ENCODE results near the gene SLC6A9. TPM values are rescaled to one million over a fixed set of nuclear protein-coding genes. Genes with fewer than 3 reads are reported as not detected.
A peak's percentile ranks its signal among the peaks of the same experiment; 100 is the strongest.

The SLC6A9 gene
- total RNA-seq, 1 donor from 2014 or later: 19.2 TPM

GRCh38 chr1:44067266-44068250 lies 36.3 kb upstream of the SLC6A9 start:
- ATAC-seq (peak; percentile 49), DNase-seq (no peak)
- no peak overlapping the region for H3K4me3 ChIP-seq
- H3K4me1 ChIP-seq: peaks cover 15% of the 10 kb centered on the region
- no peaks in the 10 kb centered on the region for H3K36me3 ChIP-seq
- no peaks in the 10 kb centered on the region for H3K9me3 ChIP-seq
- intact Hi-C loops (cut with DNase I): no loop called here
- no peaks in the 10 kb centered on the region for H3K27me3 ChIP-seq
- no peak for TF ChIP-seq CTCF (IDR thresholded peaks at IDR 0.05)
- H3K27ac ChIP-seq: peak overlapping the region; percentile 58

GRCh38 chr1:44062656-44063179 lies 31.5 kb upstream of the SLC6A9 start:
- Histone ChIP-seq H3K4me1 (peaks cover 4% of the 10 kb centered on the region), H3K27ac (no peak overlapping the region), H3K9me3 (no peaks in the 10 kb centered on the region), H3K27me3 (no peaks in the 10 kb centered on the region), H3K36me3 (no peaks in the 10 kb centered on the region), H3K4me3 (no peak overlapping the region)
- DNase-seq: no peak
- ATAC-seq: no peak
- no peak for TF ChIP-seq CTCF (IDR thresholded peaks at IDR 0.05)
- intact Hi-C loops (cut with DNase I): no loop called here

GRCh38 chr1:44061857-44062256 lies 30.6 kb upstream of the SLC6A9 start:
- H3K4me1 ChIP-seq: no peaks in the 10 kb centered on the region
- intact Hi-C loops (cut with DNase I): no loop called here
- DNase-seq (no peak), ATAC-seq (no peak)
- H3K27me3 ChIP-seq: no peaks in the 10 kb centered on the region
- H3K9me3 ChIP-seq: no peaks in the 10 kb centered on the region
- H3K36me3 ChIP-seq: no peaks in the 10 kb centered on the region
- H3K4me3 ChIP-seq: no peak overlapping the region
- no peak overlapping the region for H3K27ac ChIP-seq
- TF ChIP-seq CTCF (IDR thresholded peaks at IDR 0.05): no peak

GRCh38 chr1:44060830-44061267 lies 29.6 kb upstream of the SLC6A9 start:
- Histone ChIP-seq H3K9me3 (no peaks in the 10 kb centered on the region), H3K36me3 (no peaks in the 10 kb centered on the region), H3K4me3 (no peak overlapping the region), H3K27me3 (no peaks in the 10 kb centered on the region), H3K4me1 (no peaks in the 10 kb centered on the region), H3K27ac (no peak overlapping the region)
- no peak for DNase-seq
- no peak for TF ChIP-seq CTCF (IDR thresholded peaks at IDR 0.05)
- ATAC-seq: peak; percentile 22
- intact Hi-C loops (cut with DNase I): no loop called here

GRCh38 chr1:44059664-44060355 lies 28.5 kb upstream of the SLC6A9 start:
- ATAC-seq (no peak), DNase-seq (no peak)
- Histone ChIP-seq H3K36me3 (no peaks in the 10 kb centered on the region), H3K4me3 (no peak overlapping the region), H3K4me1 (no peaks in the 10 kb centered on the region), H3K27me3 (no peaks in the 10 kb centered on the region), H3K9me3 (no peaks in the 10 kb centered on the region), H3K27ac (no peak overlapping the region)
- intact Hi-C loops (cut with DNase I): no loop called here
- no peak for TF ChIP-seq CTCF (IDR thresholded peaks at IDR 0.05)

Measured in upper lobe of right lung (tissue), 1 donor.